Measurements from ENCODE around the gene TRMT61A.

- TF ChIP-seq, protein P1, sequence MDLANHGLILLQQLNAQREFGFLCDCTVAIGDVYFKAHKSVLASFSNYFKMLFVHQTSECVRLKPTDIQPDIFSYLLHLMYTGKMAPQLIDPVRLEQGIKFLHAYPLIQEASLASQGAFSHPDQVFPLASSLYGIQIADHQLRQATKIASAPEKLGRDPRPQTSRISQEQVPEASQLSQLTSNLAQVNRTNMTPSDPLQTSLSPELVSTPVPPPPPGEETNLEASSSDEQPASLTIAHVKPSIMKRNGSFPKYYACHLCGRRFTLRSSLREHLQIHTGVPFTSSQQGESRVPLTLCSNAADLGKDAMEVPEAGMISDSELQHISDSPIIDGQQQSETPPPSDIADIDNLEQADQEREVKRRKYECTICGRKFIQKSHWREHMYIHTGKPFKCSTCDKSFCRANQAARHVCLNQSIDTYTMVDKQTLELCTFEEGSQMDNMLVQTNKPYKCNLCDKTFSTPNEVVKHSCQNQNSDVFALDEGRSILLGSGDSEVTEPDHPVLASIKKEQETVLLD (CRISPR knock-in tag; IDR thresholded peaks at IDR 0.05; ENCODE audit: low read depth): no peak
- no peak for TF ChIP-seq KDM2A (CRISPR knock-in tag; IDR thresholded peaks at IDR 0.05; ENCODE audit: borderline replicate concordance, low read depth)
- TF ChIP-seq SIN3A (IDR thresholded peaks at IDR 0.05; ENCODE audit: borderline replicate concordance, low read depth, low read length): no peak
- TF ChIP-seq ISX (CRISPR knock-in tag; conservative IDR thresholded peaks at IDR 0.05): no peak
- TF ChIP-seq TARDBP (CRISPR knock-in tag; IDR thresholded peaks at IDR 0.05): no peak
- TF ChIP-seq ZNF280D (CRISPR knock-in tag; IDR thresholded peaks at IDR 0.05): no peak
- TF ChIP-seq ETV5 (CRISPR knock-in tag; IDR thresholded peaks at IDR 0.05; ENCODE audit: borderline replicate concordance): no peak
- no peak for TF ChIP-seq HBP1 (CRISPR knock-in tag; IDR thresholded peaks at IDR 0.05; ENCODE audit: low read depth)
- TF ChIP-seq ASH2L (IDR thresholded peaks at IDR 0.05; ENCODE audit: insufficient read length, low read depth, low read length): no peak
- no peak for TF ChIP-seq SOX6 (IDR thresholded peaks at IDR 0.05)
- TF ChIP-seq SOX6 (CRISPR knock-in tag; IDR thresholded peaks at IDR 0.05): no peak
- TF ChIP-seq ZNF317 (CRISPR knock-in tag; IDR thresholded peaks at IDR 0.05): no peak
- no peak for TF ChIP-seq CTCF (CRISPR knock-in tag; IDR thresholded peaks at IDR 0.05)
- no peak for TF ChIP-seq POLR2A (IDR thresholded peaks at IDR 0.05; ENCODE audit: insufficient read depth in 1 of 2, low read depth in 2 of 2, low read length in 2 of 2)
These were observed 40.4 kb downstream of the TRMT61A start for GRCh38 chr14:103569408-103569807.
